Retinal pigment epithelial cell (primary cell): ENCODE measurements around the gene ZEB2.
A peak's percentile ranks its signal among the peaks of the same experiment; 100 is the strongest.

Source experiments
- DNase-seq: peaks from one replicate; pipeline ENCODE4 v3.0.0-alpha.2; 2010; ENCODE audit warnings: low read depth
- H3K4me3 ChIP-seq: 2 replicates; pipeline ENCODE4 v1.5.1; 2011; ENCODE audit warnings: mild to moderate bottlenecking, low read length, control low read depth, moderate library complexity
- TF ChIP-seq, protein P1 (sequence below): conservative IDR thresholded peaks from 2 replicates; pipeline ENCODE4 v1.5.1; 2011; ENCODE audit warnings: low read depth, low read length, control low read depth, inconsistent platforms

The ZEB2 gene

DNA sequence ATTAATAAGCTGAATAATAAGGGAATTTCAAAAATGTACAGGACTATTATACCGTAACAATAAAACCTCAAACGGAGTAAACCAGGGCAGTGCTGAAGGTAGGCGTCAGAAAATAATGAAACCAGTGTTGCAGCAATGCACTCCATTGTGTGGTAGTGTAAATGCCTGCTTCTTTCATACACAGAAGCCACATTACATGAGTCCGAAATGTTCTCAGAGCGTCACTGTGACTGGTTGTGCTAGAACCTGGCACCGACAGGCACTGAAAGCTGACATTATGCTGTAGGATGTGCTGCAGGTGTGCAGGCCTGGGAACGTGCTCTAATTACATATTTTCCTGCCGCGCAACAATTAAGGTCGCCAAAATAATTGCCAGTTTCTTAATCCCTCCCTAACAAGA, 53.3 kb downstream of the ZEB2 start:
- H3K4me3 ChIP-seq = peak overlapping the region; percentile 12
- TF ChIP-seq, protein P1, sequence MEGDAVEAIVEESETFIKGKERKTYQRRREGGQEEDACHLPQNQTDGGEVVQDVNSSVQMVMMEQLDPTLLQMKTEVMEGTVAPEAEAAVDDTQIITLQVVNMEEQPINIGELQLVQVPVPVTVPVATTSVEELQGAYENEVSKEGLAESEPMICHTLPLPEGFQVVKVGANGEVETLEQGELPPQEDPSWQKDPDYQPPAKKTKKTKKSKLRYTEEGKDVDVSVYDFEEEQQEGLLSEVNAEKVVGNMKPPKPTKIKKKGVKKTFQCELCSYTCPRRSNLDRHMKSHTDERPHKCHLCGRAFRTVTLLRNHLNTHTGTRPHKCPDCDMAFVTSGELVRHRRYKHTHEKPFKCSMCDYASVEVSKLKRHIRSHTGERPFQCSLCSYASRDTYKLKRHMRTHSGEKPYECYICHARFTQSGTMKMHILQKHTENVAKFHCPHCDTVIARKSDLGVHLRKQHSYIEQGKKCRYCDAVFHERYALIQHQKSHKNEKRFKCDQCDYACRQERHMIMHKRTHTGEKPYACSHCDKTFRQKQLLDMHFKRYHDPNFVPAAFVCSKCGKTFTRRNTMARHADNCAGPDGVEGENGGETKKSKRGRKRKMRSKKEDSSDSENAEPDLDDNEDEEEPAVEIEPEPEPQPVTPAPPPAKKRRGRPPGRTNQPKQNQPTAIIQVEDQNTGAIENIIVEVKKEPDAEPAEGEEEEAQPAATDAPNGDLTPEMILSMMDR = no peak
- DNase-seq = peak; percentile 62

DNA sequence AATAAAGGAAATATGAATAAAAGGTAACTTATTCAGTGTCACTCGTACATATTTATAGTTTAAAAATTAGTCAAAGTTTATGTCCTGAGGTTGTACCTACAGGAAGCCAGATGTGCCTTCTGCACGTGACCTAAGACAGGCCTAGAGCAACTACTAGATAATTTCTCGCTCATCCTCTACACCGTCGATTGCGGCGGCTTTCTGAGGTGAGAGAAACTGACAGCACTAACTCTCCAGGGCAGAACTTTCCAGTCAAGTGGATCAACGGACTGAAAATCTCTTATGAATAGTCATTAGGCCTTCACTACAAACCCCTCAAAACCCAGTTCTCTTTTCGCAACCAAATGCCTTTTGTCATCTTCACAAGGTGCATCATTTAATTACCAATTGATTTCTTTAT, 54.2 kb downstream of the ZEB2 start:
- TF ChIP-seq, protein P1 = no peak
- DNase-seq = no peak
- no peak overlapping the region for H3K4me3 ChIP-seq

DNA sequence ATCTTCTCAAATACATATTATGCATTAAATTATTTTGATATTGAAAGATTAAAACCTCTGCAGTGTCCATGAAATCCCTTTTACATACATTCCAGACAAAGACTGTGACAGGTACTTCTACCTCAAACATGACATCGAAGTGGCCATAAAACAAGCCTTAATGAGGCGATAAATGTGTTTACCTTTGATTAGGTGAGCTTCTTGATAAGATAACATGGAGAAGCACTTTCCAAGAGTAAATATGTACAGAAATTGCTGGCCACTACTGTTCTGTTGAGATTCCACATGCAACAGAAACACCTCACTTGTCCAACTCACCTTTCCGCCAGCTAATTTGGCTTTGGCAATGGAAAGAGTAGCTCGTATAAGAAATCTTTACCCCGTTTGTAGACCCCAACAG, 55.2 kb downstream of the ZEB2 start:
- TF ChIP-seq, protein P1 = no peak
- no peak for DNase-seq
- H3K4me3 ChIP-seq = no peak overlapping the region

DNA sequence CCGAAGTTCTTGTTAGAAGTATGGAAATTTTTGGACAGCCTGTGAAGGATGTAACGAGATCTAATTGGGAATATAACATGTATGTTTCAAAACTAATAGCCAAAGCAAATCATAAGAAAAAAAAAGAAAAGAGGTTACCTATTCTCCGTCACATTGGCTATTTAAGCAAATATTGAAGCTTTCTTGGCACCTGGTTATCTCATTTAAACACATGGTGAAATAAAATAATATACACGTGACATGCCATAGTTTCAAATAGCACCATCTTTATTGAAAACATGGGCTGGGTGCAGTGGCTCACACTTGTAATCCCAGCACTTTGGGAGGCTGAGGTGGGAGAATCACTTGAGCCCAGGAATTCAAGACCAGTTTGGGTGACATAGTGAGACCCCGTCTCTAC, 56.7 kb downstream of the ZEB2 start:
- H3K4me3 ChIP-seq = no peak overlapping the region
- TF ChIP-seq, protein P1 = no peak
- no peak for DNase-seq

DNA sequence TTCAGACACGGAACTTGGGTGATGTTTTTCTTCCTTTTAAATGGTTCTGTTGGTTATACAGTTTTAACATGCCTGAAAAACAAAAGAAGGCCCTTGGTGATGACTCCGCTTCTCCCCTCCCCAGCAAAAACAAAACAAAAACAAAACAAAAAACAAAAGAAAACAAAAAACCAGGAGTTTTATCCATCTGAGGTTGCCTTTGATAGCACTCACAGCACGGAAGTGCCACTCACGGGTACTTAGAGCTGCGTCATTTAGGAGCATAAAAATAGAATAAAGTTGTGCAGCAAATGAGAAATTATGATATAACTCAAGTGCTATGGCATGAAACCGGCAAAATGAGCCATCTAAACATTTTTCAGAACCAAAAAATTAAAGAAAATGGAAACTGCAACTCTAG, 57.7 kb downstream of the ZEB2 start:
- TF ChIP-seq, protein P1 = no peak
- no peak overlapping the region for H3K4me3 ChIP-seq
- DNase-seq = no peak

DNA sequence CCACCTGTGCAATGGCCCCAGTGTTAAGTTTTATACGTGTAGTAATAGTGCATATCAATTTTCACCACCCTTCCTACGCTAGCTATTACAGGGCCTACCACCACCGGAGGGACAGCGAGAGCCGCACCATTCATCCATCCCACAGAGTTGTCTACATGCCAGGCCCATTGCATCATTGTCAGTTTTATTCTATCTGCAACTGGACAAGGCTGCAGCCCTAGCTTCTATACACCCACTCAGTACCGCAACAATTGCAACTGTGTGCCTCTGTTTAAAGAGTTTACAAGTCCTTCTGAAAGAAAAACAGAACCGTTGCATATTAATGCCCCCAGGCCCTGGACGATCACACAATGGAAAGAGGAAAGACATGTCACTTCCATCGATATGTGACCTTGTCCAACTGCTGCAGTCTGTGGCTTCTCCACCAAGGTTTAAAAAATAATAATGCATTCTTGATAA, 58.6 kb downstream of the ZEB2 start:
- DNase-seq = no peak
- TF ChIP-seq, protein P1 = no peak
- H3K4me3 ChIP-seq = no peak overlapping the region

DNA sequence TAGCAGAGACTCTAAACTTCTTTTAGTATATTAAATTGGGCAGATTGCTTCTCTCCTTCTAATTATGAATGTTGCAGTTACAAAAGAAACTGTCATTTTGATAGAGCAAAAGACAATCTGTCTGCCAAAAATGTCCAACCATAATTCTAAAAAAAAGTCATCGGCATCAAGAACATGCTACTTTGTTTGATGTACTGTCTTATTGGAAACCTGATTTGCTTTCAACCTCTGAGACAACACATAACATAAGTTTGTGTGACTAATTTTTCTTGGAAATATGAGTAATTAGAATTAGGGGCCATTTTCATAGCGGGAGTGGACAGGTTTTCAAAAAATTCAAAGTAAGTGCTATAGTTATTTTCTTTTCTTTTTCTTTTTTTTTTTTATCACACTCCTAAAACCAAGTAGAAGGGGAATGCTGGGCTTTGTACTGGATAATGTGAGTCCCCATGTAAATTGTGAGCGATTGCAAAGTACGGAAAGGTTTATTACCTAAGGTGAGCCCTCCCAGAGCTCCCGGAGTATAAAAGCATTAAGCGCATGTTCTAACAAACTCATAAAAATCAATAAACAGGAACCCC, 59.1 kb downstream of the ZEB2 start:
- no peak for DNase-seq
- TF ChIP-seq, protein P1 = no peak
- H3K4me3 ChIP-seq = no peak overlapping the region
